ENCODE results near the gene HMCN1.

HMCN1 gene

DNA sequence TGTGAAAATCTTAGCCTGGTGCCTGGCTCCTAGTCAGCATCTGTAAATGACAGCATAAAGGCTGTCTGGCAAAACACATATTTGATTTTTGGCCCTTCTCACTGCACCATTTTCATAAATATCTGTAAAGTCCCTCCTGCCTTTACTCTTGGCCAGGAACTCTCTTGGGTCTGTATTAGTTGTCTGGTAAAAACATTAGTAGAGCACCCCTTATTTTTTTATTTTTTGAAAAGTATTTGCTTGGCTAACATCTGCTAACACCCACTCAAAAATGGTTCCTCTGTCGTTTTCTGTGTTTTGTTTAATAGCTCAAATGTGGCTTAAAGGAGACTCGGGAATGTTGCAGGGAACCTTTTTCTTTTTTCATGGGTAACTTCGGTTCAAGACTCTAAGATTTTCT lies 293.4 kb downstream of the HMCN1 start:
- DNase-seq (ENCODE audit: low read depth, low spot score), result no peak

DNA sequence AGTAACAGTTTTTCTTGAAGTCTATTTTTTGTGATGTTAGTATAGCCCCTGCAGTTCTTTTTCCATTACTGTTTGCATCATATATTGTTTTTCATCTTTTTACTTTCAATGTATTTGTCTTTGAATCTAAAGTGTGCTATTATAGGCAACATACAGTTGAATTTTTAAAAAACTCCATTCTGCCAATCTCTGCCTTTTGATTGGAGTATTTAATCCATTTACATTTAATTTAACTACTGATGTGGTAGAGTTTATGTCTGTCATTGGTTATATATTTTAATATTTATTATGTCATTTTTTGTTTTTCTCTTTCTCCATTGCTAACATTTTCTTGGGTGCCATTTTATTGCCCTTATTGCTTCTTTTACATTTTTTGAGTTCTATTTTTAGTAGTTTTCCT lies 296.3 kb downstream of the HMCN1 start:
- DNase-seq (ENCODE audit: low read depth, low spot score), result no peak

DNA sequence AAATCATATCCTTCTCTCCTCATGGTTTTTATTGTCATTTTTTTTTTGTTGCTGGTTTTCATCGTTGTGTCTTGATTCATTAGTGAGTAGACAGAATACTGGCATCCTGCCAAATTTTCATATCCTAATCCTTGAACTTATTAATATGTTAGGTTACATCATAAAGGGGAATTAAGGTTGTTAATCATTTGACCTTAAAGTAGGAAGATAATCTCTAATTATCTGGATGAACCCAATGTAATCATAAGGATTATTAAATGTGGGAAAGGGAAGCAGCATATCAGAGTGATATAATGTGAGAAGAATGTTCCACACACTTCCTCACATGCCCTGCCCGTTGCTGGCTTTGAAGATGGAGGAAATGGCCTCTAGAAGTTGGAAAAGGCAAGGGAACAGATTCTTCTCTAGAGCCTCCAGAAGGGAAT lies 299.7 kb downstream of the HMCN1 start:
- no peak for DNase-seq (ENCODE audit: low read depth, low spot score)

DNA sequence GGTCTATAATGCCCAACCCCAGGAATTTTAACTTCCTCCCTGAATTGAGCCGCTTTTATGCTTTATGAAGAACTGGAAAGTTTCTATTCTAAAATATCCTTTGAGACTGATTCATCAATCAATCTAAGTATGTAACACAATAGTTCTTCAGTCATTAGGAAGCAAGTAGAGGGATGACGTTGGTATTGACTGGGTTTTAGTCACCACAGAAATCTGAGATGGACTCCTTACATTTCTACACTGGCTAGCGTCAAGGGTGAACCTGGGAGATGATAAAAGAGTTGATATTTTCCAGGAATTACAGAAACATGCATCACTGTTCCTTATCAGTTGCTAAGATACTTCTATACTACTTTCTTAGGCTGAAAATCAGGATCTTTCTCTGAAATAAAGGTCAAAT lies 308.0 kb downstream of the HMCN1 start:
- DNase-seq (ENCODE audit: low read depth, low spot score), result no peak

DNA sequence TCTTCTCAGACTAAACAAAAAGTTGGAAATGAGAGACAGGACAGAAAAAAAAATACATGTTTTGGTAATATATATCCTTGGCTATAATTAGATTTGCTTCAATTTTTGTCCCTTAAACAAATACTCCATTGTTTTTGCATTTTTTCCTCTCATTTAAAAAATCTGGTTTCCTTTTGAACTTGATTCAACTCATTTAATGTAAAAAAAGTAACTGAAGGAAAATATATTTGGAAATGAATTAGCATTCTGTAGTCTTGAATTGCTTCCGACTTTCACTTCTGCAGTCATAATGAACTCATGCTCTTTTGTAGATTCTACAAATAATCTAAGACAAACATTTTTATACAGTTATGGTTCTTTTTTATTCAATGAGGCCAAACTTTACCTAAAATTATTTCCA lies 309.1 kb downstream of the HMCN1 start:
- no peak for DNase-seq (ENCODE audit: low read depth, low spot score)

DNA sequence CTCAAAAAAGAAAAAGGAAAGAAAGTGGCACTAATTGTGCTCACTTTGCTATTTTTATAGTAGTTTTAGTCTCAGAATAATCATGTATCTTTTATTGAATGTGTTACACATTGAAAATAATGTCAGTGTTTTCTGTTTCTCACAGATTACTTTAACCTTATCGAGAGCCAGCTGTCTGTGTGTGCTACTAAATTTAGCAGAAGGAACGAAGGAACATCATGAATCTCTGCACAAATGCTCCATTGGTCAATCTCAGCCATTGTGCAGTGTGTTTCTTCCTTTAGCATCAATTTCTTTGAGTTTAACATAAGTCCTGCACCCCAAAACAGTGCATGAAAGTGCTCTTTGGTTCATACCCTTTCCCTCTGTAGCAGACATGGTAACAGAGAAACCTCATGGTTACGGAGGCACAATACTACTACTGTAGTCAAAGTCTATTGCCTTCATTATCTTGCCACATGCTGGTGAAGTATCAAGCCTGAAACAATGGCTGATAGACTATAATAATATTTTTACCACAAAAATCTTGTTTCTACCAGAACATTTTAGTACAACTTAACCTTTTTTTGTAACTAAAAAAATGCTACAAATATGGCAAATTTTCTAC lies 310.0 kb downstream of the HMCN1 start:
- DNase-seq (ENCODE audit: low read depth, low spot score), result no peak

DNA sequence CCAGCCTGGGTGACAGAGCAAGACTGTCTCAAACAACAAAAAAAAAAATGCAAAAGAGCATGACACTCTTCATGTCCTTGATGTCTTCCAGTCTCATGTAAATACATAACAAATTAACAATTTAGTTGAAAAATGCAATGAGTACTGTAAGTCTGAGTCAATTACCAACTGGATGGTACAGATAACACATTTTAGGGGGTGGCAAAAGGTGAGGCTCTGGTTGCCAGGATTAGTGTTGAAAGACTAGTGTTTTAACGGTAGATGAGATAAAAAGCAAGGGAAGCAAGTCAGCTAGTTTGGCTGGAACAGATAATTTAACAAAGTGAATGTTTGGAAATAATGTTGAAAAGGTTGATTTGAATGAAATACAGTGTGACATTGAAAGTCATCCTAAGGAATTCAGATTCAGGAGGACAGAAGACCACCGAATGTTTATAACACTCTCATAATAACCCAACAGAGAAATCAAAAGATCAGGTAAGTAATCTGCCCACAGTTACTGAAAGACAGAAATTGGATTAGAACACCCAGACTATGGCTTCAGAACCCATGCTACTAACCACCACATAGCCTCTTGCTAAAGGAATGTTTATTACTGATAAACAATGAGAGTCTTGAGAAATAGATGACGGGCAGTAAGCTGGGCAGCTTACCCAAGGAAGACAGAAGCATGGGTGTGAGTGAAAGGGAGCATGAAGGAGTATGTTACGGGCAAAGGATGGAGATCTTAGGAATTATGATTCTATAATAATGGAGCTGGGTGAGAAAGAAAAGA lies 312.4 kb downstream of the HMCN1 start:
- no peak for DNase-seq (ENCODE audit: low read depth, low spot score)

DNA sequence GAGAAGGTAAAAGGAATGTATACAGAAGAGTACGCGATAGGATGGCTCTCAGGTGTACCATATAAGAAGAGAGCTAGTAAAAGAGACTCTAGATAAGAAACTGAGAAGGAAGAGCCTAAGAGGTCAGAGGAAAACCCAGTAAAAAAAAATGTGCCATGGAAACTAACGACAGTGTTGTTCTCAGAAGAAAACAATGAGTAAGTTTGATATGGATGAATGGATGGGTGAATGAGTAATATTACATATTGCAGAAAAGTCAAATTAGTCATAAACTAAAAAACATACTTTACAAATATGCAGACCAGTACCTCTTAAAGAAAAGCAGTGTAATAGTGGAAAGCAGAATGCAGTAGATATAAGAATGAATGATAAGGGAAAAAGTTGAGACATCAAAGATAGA lies 316.2 kb downstream of the HMCN1 start:
- DNase-seq (ENCODE audit: low read depth, low spot score), result no peak

DNA sequence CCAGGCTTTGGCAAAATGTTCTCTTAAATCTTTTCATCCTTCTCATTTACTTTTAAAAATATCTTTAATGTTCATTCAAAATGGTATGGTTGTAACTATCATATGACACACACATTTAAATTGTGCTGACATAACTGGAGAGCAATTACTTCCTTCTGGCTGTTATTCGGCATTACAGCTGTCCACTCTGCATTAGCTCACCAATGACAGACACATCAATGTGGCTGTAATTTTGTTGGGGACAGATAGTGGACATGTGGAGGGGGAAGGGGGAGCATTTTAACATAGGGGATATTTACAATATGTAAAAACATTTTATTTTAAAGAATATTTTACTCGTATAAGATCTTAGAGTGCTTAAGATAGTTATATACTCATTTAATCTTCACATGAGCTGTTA lies 319.8 kb downstream of the HMCN1 start:
- no peak for DNase-seq (ENCODE audit: low read depth, low spot score)

DNA sequence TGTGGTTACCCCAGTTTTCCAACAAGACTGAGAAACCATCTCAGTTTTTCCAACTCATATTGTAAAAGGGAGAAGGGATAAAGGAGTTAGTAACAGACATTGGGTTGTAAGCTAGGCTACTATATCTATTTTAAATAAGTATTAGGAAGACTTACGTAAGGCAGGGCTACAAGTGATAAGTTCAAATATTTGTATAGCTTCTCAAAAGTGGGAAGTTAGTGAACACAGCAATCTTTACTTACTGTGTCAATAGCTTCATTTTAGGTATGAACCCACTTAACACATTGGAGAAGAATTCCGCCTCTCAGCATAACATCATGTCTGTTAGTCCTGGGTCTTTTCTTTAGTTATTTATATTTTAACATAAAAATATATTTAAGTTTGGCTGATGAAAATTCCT lies 320.7 kb downstream of the HMCN1 start:
- DNase-seq (ENCODE audit: low read depth, low spot score), result no peak

DNA sequence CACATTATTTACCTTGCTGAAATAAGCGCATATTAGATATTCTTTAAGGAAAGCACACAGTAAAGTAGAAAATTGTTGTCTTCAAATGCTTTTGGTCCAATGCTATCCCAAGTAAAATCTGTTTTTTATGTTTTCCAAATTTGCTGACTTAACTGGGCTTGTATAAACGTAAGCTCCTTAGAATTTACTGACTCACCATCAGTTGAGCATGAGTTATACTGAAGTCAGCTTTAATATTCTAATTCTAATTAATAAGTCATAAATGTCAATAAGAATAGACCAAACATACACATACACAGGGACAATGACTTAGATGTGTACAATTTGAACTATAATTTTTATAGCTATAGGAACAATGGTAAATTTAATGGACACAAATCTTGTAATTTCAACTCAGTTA lies 321.7 kb downstream of the HMCN1 start:
- no peak for DNase-seq (ENCODE audit: low read depth, low spot score)

DNA sequence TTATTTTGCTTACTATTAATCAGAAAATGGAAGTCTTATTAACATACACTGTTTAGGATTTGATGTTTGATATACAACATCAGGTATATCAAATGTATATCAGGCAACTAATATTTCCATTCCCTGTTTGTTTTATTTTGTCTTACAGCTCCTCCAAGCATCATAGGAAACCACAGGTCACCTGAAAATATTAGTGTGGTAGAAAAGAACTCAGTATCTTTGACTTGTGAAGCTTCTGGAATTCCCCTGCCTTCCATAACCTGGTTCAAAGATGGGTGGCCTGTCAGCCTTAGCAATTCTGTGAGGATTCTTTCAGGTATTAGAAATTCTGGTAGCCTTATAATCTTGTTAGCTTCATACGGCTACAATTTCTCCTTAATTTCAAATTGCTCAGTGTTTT lies 322.9 kb downstream of the HMCN1 start:
- DNase-seq (ENCODE audit: low read depth, low spot score), result no peak

DNA sequence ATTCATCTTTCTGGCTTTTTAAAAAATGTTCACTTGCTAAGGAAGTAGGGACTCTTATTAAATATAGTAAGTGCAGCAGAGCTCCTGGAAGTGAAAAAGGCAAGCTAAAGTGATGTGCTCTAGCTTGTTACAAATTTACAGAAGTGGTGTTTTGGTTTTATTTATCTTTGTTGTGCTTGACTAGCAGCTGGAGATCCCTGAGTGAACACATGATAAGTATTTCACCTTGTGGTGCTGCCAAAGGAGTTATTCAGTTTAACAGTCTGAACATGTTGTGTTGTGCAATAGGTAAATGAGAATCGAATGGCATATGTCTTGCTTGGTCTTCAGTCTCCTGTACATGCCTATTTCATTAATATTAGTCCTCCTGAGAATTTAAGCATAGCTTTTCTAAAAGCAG lies 325.1 kb downstream of the HMCN1 start:
- DNase-seq (ENCODE audit: low read depth, low spot score), result no peak

DNA sequence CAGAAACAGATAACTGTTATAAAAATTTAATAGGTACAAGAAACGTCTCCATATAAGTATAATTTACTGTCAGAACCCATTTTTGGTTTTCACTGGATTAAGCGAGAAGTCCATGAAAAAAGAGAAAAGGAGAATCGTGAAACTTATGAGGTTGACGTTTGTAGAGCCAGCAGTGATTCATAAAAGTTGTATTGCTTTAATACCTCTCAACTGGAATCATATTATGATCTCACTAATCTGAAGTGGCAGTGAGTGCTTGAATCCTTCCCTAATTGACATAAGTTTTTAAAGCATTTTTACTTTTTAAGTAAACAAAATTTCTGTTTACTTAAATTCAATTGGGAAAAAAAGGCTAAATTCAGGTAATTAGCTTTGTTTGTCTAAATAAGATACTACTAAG lies 325.6 kb downstream of the HMCN1 start:
- no peak for DNase-seq (ENCODE audit: low read depth, low spot score)

DNA sequence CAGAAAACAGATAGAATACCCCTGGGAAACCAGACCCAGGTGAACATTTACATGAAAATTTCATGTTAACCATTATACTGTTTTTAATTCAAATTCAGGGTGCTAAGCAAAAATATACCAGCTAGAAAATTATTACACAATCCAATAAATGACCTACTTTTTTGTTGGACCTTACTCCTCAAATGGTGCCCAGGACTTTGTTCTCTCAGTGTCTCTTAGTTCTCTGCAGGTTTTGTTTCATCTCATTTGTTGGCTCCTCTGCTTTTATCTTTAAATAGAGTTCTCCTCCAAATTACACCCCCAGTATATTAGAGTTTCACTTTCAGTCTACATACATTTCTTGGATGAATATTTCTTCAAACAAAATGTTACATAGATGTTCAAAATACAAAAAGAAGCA lies 326.0 kb downstream of the HMCN1 start:
- no peak for DNase-seq (ENCODE audit: low read depth, low spot score)

DNA sequence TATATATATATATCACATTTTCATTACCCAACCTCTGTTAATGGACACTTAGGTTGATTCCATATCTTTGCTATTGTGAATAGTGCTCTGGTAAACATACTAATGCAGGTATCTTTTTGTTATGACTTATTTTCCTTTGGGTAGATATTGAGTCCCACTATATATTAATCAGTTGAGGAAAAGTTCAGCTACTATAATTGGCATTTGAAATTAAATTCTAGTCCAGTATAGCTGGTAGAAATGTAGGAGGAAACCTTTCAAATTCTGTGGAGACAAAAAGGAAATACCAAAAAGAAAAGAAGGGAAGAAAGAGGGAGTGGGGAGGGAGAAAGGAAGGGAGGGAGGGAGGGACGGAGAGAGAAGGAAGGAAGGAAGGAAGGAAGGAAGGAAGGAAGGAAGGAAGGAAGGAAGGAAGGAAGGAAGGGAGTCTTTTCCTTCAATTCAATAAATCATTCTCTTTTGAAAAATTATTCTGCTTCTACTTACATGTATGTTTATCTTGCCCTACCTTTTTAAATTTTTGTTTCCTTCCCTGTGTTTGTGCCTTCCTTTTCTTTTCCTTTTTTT lies 329.0 kb downstream of the HMCN1 start:
- no peak for DNase-seq (ENCODE audit: low read depth, low spot score)

DNA sequence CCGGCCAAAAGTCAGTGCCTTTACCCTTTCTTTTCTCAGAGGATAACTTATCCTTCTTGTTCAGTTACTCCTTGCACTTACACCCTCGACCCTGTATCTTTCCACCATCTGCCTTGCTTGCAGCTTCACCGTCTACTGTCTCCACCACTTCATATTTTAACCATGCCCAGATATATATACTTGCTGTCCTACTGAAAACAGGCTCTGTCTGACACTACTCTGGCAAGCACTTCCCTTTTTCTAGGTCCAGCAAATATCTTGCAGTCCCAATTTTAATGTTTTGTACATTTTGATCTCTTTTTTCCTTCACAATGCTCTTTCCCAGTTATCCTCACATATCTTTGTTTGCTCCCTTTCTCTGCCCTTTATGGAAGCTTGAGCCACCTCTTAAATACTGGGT lies 332.2 kb downstream of the HMCN1 start:
- DNase-seq (ENCODE audit: low read depth, low spot score), result no peak

DNA sequence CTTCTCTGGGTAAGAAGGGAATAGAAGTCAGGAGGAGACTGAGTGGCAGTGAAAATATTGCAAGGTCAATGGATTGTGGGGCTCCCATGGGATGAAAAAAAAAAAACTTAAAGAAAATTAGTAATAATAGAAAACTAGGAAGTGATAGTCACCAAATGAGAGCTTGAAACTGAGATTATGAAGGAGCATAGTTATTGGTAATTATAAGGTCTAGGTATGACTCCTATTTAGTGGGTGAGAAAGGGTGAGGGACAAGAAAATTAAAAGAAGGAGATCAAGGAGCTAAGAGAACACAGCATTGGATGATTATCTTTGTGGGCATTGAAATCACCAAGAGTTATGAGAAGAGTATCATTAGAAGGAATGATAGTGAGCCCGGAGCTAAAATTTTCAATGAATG lies 339.5 kb downstream of the HMCN1 start:
- DNase-seq (ENCODE audit: low read depth, low spot score), result no peak

DNA sequence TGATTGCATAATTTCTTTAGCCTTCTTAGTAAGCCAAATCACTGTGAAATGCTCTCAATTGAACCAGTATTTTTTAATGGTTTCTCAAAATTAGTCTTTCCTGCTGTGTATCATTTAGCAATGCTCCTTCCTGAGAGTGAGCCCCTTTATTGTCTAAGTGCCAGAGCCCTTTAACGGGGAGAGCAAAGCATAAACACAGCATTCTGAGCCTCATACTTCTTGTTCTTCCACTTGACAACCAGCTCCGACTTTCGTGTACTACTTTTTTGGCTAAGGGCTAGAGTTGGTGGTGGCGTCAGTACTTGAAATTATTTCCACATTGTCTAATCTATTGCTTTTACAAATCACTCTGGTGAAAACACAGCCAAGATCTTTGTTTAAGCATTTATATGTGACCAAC lies 341.8 kb downstream of the HMCN1 start:
- DNase-seq (ENCODE audit: low read depth, low spot score), result no peak

DNA sequence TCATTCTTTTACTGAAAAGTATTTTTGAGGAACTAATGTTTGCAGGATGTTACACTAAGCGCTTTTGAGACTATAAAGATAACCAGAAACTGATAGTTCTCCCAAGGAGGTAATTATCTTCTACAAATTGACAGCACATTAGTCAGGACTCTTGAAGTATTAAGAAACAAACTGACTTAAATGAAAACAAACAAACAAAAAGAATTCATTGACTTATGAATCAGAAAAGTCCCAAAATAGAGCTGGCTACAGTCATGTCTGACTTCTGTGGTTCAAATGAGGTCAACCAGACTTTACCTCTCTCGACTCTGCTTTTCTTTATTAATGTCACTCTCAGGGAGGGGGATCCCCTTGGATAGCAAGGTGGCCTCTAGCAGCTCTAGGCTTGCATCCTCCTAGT lies 344.1 kb downstream of the HMCN1 start:
- no peak for DNase-seq (ENCODE audit: low read depth, low spot score)

DNA sequence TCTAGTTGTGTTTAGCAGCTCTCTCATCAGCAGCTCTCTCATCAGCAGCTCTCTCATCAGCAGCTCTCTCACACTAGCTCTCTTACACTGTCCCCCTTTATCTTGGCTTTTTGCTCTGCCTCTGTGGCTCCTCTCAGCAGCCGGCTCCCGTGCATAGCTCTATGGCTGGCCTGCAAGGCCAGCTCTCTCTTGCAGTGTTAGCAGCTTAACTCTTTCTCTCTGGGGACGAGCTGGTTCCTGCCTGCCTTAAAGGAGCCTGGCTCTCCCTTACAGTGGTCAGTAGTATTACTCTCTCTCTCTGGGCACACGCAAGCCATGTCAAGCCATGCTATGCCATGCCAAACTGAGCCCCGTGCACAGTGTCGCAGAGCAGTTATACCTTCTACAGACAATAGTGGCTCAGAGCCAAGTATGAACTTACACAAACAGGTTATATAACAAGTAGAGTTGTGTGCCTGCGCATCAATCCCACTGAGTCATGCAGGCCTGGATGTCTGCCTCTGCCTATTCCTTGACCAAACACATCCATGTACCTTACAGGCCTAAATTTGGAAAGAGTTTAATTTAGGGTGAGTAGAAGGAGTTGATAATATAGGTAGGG lies 345.0 kb downstream of the HMCN1 start:
- DNase-seq (ENCODE audit: low read depth, low spot score), result no peak

DNA sequence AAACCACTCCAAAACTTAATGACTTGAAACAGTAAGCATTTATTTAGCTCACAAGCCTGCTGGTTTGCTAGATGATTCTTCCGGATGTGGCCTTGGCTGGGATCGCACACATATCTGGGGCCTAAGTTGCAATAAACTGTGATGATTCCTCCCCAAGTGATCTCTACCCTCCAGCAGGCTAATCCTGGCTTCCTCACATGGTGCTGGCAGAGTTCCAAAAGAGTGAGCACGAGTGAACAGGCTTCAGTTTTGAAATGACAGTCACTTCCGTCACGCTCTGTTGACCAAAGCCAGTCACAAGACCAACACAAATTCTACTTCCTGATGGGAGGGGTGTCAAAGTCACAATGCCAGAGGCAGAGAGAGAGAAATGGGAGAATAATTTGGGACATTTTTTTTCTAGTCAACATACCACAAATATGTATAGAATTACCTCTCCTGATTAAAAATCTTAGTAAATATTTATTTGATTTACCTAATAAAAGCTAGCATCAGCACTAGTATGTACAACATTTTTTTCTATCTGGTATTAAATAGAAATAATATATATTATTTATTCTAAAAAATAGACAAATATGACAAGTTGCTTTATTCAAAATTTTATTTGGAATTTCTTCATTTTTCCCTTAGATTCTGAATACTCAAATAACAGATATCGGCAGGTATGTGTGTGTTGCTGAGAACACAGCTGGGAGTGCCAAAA lies 348.2 kb downstream of the HMCN1 start:
- DNase-seq (ENCODE audit: low read depth, low spot score), result no peak
